ENCODE results near the gene PCDHB8.
A peak's percentile ranks its signal among the peaks of the same experiment; 100 is the strongest.
"Not testable (repeated sequence)": the region's sequence is repeated elsewhere in the genome, so short reads cannot be mapped to it uniquely, and the experiment has no call there.

The PCDHB8 gene

DNA sequence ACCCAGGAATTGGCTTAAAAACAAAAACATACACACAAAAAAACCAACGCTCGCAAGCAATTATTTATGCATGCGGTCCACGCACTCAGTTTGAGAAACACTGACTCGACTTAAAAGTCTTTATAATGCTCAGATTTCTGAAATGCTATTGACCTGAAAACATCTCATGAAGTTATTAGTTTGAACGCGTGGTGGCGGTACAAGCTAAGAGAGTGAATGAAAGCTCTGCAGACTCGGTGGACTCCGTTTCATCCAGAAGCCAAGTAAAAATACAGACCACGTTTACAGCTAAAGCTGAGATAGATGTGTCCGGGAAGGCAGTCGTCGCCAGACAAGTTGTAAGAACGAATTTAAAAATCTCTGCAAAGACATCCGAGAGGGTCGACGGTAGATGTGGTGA is 27.8 kb upstream of the PCDHB8 start, which contains the start of gene PCDHB6:
TSS of gene PCDHB6 (plus strand) at position 246 of the 400 bp plus-strand sequence. CDS start 201 bp downstream, outside the sequence.
- Histone ChIP-seq H3K27ac (ENCODE audit: low read length, poor library complexity, severe bottlenecking) (no peak within 1 kb of the TSS), H2BK5ac (ENCODE audit: low read depth, low read length, poor library complexity, severe bottlenecking) (no peak within 1 kb of the TSS), H2AFZ (ENCODE audit: low read depth, low read length) (no peak within 1 kb of the TSS), H3K9ac (ENCODE audit: low read length) (no peak within 1 kb of the TSS), H3K18ac (ENCODE audit: low read depth in 1 of 2, low read length in 2 of 2) (no peak within 1 kb of the TSS), H3K23ac (ENCODE audit: low read length in 2 of 2) (no peak within 1 kb of the TSS), H3K4ac (ENCODE audit: low read depth in 1 of 2, low read length in 2 of 2) (no peak within 1 kb of the TSS), H3K36me3 (ENCODE audit: control insufficient read depth in 1 of 2, insufficient read depth in 2 of 2, low read depth in 1 of 2, low read length in 2 of 2) (no peaks in the 10 kb centered on the region), H3K27me3 (ENCODE audit: control insufficient read depth in 1 of 2, insufficient read depth in 1 of 2, low read length in 2 of 2) (no peaks in the 10 kb centered on the region), H3K4me1 (ENCODE audit: control insufficient read depth, insufficient read depth, low read depth, low read length) (no peaks in the 10 kb centered on the region), H4K91ac (ENCODE audit: low read length) (no peak within 1 kb of the TSS), H2BK120ac (ENCODE audit: low read depth, low read length) (no peak within 1 kb of the TSS), H2BK12ac (ENCODE audit: low read length in 2 of 2) (no peak within 1 kb of the TSS), H3K14ac (ENCODE audit: low read length in 2 of 2) (no peak within 1 kb of the TSS), H2AK5ac (ENCODE audit: low read length, severe bottlenecking) (no peak within 1 kb of the TSS), H3K9me3 (ENCODE audit: control insufficient read depth, low read length) (peaks cover 61% of the 10 kb centered on the region), H3K4me3 (ENCODE audit: insufficient read depth in 1 of 2, low read depth in 1 of 2, low read length in 2 of 2) (peak within 1 kb of the TSS in 1 of 2 experiments; percentile 6), H3K79me1 (replicated peaks; ENCODE audit: low read length, poor library complexity, severe bottlenecking) (no peaks in the 10 kb centered on the region), H4K8ac (ENCODE audit: low read length) (no peak within 1 kb of the TSS), H2BK15ac (ENCODE audit: low read depth, poor library complexity, severe bottlenecking) (no peak within 1 kb of the TSS), H3K4me2 (ENCODE audit: low read length, poor library complexity, severe bottlenecking) (no peak within 1 kb of the TSS)
- WGBS = 88% methylated on average over 18 of the region's 18 CpGs
- no peak for DNase-seq

DNA sequence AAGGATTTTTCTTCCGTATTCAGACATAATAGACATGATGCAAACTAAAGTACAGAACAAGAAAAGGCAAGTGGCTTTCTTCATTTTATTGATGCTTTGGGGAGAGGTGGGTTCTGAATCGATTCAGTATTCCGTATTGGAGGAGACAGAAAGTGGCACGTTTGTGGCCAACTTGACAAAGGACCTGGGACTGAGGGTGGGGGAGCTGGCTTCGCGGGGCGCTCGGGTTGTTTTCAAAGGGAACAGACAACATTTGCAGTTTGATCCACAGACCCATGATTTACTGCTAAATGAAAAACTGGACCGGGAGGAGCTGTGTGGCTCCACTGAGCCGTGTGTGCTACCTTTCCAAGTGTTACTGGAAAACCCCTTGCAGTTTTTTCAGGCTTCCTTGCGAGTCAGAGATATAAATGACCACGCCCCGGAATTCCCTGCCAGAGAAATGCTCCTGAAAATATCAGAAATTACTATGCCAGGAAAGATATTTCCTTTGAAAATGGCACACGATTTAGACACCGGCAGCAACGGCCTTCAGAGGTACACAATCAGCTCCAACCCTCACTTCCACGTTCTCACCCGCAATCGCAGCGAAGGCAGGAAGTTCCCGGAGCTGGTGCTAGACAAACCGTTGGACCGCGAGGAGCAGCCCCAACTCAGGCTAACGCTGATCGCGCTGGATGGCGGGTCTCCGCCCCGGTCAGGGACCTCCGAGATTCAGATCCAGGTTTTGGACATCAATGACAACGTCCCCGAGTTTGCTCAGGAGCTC is 27.2 kb upstream of the PCDHB8 start:
- no peaks in the 10 kb centered on the region for H3K36me3 ChIP-seq (ENCODE audit: control insufficient read depth in 1 of 2, insufficient read depth in 2 of 2, low read depth in 1 of 2, low read length in 2 of 2)
- DNase-seq = no peak
- no peak overlapping the region for H4K91ac ChIP-seq (ENCODE audit: low read length)
- H2BK120ac ChIP-seq (ENCODE audit: low read depth, low read length) = no peak overlapping the region
- H2BK5ac ChIP-seq (ENCODE audit: low read depth, low read length, poor library complexity, severe bottlenecking) = no peak overlapping the region
- H3K4me1 ChIP-seq (ENCODE audit: control insufficient read depth, insufficient read depth, low read depth, low read length) = no peaks in the 10 kb centered on the region
- peak overlapping the region in 1 of 2 experiments; percentile 6 for H3K4me3 ChIP-seq (ENCODE audit: insufficient read depth in 1 of 2, low read depth in 1 of 2, low read length in 2 of 2)
- H3K4me2 ChIP-seq (ENCODE audit: low read length, poor library complexity, severe bottlenecking) = no peak overlapping the region
- H3K18ac ChIP-seq (ENCODE audit: low read depth in 1 of 2, low read length in 2 of 2) = no peak overlapping the region
- no peak overlapping the region for H4K8ac ChIP-seq (ENCODE audit: low read length)
- no peaks in the 10 kb centered on the region for H3K27me3 ChIP-seq (ENCODE audit: control insufficient read depth in 1 of 2, insufficient read depth in 1 of 2, low read length in 2 of 2)
- H3K9me3 ChIP-seq (ENCODE audit: control insufficient read depth, low read length) = peaks cover 59% of the 10 kb centered on the region
- no peak overlapping the region for H3K23ac ChIP-seq (ENCODE audit: low read length in 2 of 2)
- no peak overlapping the region for H2BK12ac ChIP-seq (ENCODE audit: low read length in 2 of 2)
- no peak overlapping the region for H3K4ac ChIP-seq (ENCODE audit: low read depth in 1 of 2, low read length in 2 of 2)
- H2BK15ac ChIP-seq (ENCODE audit: low read depth, poor library complexity, severe bottlenecking) = no peak overlapping the region
- H2AFZ ChIP-seq (ENCODE audit: low read depth, low read length) = no peak overlapping the region
- H2AK5ac ChIP-seq (ENCODE audit: low read length, severe bottlenecking) = no peak overlapping the region
- 94% methylated on average over 32 of the region's 33 CpGs for WGBS
- no peak overlapping the region for H3K9ac ChIP-seq (ENCODE audit: low read length)
- H3K27ac ChIP-seq (ENCODE audit: low read length, poor library complexity, severe bottlenecking) = no peak overlapping the region
- H3K79me1 ChIP-seq (replicated peaks; ENCODE audit: low read length, poor library complexity, severe bottlenecking) = no peaks in the 10 kb centered on the region
- H3K14ac ChIP-seq (ENCODE audit: low read length in 2 of 2) = no peak overlapping the region

DNA sequence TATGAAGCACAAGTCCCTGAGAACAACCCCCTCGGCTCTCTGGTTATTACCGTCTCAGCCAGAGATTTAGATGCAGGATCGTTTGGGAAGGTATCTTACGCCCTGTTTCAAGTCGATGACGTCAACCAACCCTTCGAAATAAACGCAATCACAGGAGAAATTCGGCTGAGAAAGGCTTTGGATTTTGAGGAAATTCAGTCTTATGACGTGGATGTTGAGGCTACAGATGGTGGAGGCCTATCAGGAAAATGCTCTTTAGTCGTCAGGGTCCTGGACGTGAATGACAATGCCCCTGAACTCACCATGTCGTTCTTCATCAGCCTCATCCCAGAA is 26.6 kb upstream of the PCDHB8 start:
- Histone ChIP-seq H3K4ac (ENCODE audit: low read depth in 1 of 2, low read length in 2 of 2) (no peak overlapping the region), H3K14ac (ENCODE audit: low read length in 2 of 2) (no peak overlapping the region), H4K91ac (ENCODE audit: low read length) (no peak overlapping the region), H3K27ac (ENCODE audit: low read length, poor library complexity, severe bottlenecking) (no peak overlapping the region), H2BK15ac (ENCODE audit: low read depth, poor library complexity, severe bottlenecking) (no peak overlapping the region), H3K4me2 (ENCODE audit: low read length, poor library complexity, severe bottlenecking) (no peak overlapping the region), H2AK5ac (ENCODE audit: low read length, severe bottlenecking) (no peak overlapping the region), H3K4me1 (ENCODE audit: control insufficient read depth, insufficient read depth, low read depth, low read length) (no peaks in the 10 kb centered on the region), H3K23ac (ENCODE audit: low read length in 2 of 2) (no peak overlapping the region), H3K18ac (ENCODE audit: low read depth in 1 of 2, low read length in 2 of 2) (no peak overlapping the region), H3K79me1 (replicated peaks; ENCODE audit: low read length, poor library complexity, severe bottlenecking) (no peaks in the 10 kb centered on the region), H3K36me3 (ENCODE audit: control insufficient read depth in 1 of 2, insufficient read depth in 2 of 2, low read depth in 1 of 2, low read length in 2 of 2) (no peaks in the 10 kb centered on the region), H4K8ac (ENCODE audit: low read length) (no peak overlapping the region), H2BK12ac (ENCODE audit: low read length in 2 of 2) (no peak overlapping the region), H2BK5ac (ENCODE audit: low read depth, low read length, poor library complexity, severe bottlenecking) (no peak overlapping the region), H3K27me3 (ENCODE audit: control insufficient read depth in 1 of 2, insufficient read depth in 1 of 2, low read length in 2 of 2) (no peaks in the 10 kb centered on the region), H3K9ac (ENCODE audit: low read length) (no peak overlapping the region), H3K9me3 (ENCODE audit: control insufficient read depth, low read length) (peaks cover 65% of the 10 kb centered on the region), H2AFZ (ENCODE audit: low read depth, low read length) (no peak overlapping the region), H2BK120ac (ENCODE audit: low read depth, low read length) (no peak overlapping the region), H3K4me3 (ENCODE audit: insufficient read depth in 1 of 2, low read depth in 1 of 2, low read length in 2 of 2) (no peak overlapping the region)
- DNase-seq = no peak
- WGBS = 89% methylated on average over 13 of the region's 13 CpGs

DNA sequence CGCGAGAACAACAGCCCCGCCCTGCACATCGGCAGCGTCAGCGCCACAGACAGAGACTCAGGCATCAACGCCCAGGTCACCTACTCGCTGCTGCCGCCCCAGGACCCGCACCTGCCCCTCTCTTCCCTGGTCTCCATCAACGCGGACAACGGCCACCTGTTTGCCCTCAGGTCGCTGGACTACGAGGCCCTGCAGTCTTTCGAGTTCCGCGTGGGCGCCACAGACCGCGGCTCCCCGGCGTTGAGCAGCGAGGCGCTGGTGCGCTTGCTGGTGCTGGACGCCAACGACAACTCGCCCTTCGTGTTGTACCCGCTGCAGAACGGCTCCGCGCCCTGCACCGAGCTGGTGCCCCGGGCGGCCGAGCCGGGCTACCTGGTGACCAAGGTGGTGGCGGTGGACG is 26.0 kb upstream of the PCDHB8 start:
- not testable (repeated sequence) for H3K14ac ChIP-seq (ENCODE audit: low read length in 2 of 2); H3K4me3 ChIP-seq (ENCODE audit: insufficient read depth in 1 of 2, low read depth in 1 of 2, low read length in 2 of 2); H4K8ac ChIP-seq (ENCODE audit: low read length); H2AK5ac ChIP-seq (ENCODE audit: low read length, severe bottlenecking); H3K4ac ChIP-seq (ENCODE audit: low read depth in 1 of 2, low read length in 2 of 2); H3K9ac ChIP-seq (ENCODE audit: low read length); H3K27me3 ChIP-seq (ENCODE audit: control insufficient read depth in 1 of 2, insufficient read depth in 1 of 2, low read length in 2 of 2); DNase-seq; H3K18ac ChIP-seq (ENCODE audit: low read depth in 1 of 2, low read length in 2 of 2); H3K27ac ChIP-seq (ENCODE audit: low read length, poor library complexity, severe bottlenecking); H3K36me3 ChIP-seq (ENCODE audit: control insufficient read depth in 1 of 2, insufficient read depth in 2 of 2, low read depth in 1 of 2, low read length in 2 of 2); H3K4me1 ChIP-seq (ENCODE audit: control insufficient read depth, insufficient read depth, low read depth, low read length); H4K91ac ChIP-seq (ENCODE audit: low read length); H2AFZ ChIP-seq (ENCODE audit: low read depth, low read length); H2BK120ac ChIP-seq (ENCODE audit: low read depth, low read length); H2BK12ac ChIP-seq (ENCODE audit: low read length in 2 of 2); H3K23ac ChIP-seq (ENCODE audit: low read length in 2 of 2); H2BK15ac ChIP-seq (ENCODE audit: low read depth, poor library complexity, severe bottlenecking); H3K79me1 ChIP-seq (replicated peaks; ENCODE audit: low read length, poor library complexity, severe bottlenecking); H2BK5ac ChIP-seq (ENCODE audit: low read depth, low read length, poor library complexity, severe bottlenecking); H3K4me2 ChIP-seq (ENCODE audit: low read length, poor library complexity, severe bottlenecking)
- 98% methylated on average over 26 of the region's 41 CpGs for WGBS
- peaks cover 68% of the 10 kb centered on the region for H3K9me3 ChIP-seq (ENCODE audit: control insufficient read depth, low read length)
